ENCODE data around the gene RSPO1. TPM values are rescaled to one million over a fixed set of nuclear protein-coding genes. Genes with fewer than 3 reads are reported as not detected.
A peak's percentile ranks its signal among the peaks of the same experiment; 100 is the strongest.

RSPO1 gene
- total and polyA plus RNA-seq, 10 of the 15 experiments (the other 5 are each of a cell fraction or from before 2014, with no cell fraction given) = not detected

- Histone ChIP-seq H3K27ac (ENCODE audit: control insufficient read depth, insufficient read depth) (peak overlapping the region; percentile 93), H3K4me1 (ENCODE audit: control insufficient read depth, insufficient read depth, low read length) (peaks cover 27% of the 10 kb centered on the region), H3K9me3 (replicated peaks; ENCODE audit: control insufficient read depth, insufficient read depth, low read length) (no peaks in the 10 kb centered on the region), H3K79me2 (ENCODE audit: control insufficient read depth, insufficient read depth, low read length) (no peaks in the 10 kb centered on the region), H3K4me2 (ENCODE audit: control insufficient read depth, insufficient read depth) (peak overlapping the region; percentile 81; the same call in 1 of the 2 replicates), H3K4me3 (no peak overlapping the region), H3K36me3 (ENCODE audit: control insufficient read depth in 2 of 2, insufficient read depth in 2 of 2, low read length in 1 of 2) (no peaks in the 10 kb centered on the region), H2AFZ (ENCODE audit: control insufficient read depth, low read depth, low read length) (no peak overlapping the region), H3K9ac (ENCODE audit: control insufficient read depth, insufficient read depth, low read length) (no peak overlapping the region), H4K20me1 (ENCODE audit: control insufficient read depth, insufficient read depth) (no peaks in the 10 kb centered on the region), H3K27me3 (replicated peaks in 1 of 2; ENCODE audit: control insufficient read depth in 2 of 2, insufficient read depth in 2 of 2, low read length in 1 of 2) (no peaks in the 10 kb centered on the region)
- no peak for ATAC-seq
- CTCF ChIA-PET = interaction anchor here (0.7 to 21.1 kb wide), 8 partner anchors 13 to 220 kb away, joined by 3 to 521 read pairs (median 4); partner anchors contain the start of genes GNL2 and MEAF6
- intact Hi-C loops (cut with micrococcal nuclease; ENCODE audit: unreplicated experiment) = loop anchor here (5.0 kb wide), 1 partner anchor 205 kb away; the partner anchor contains the start of gene ZC3H12A
- SMC1A ChIA-PET (ENCODE audit: uncharacterized antibody, unreplicated experiment) = interaction anchor here (0.7 to 13.6 kb wide), 5 partner anchors 10 to 223 kb away, joined by 3 to 245 read pairs (median 9); partner anchors contain the start of gene GNL2
- in situ Hi-C loops (cut with MboI) = loop anchor here (5.0 kb wide), 2 partner anchors 70 to 220 kb away; no protein-coding TSS in a partner anchor
- POLR2A ChIA-PET = interaction anchor here (1.1 to 1.4 kb wide), 3 partner anchors 12 to 198 kb away, joined by 4 to 7 read pairs (median 6); a partner anchor contains a TSS
- BruUV-seq (replicated peaks) = no TSS peak
- WGBS (ENCODE audit: insufficient coverage, insufficient replicate concordance, low lambda C conversion rate, missing lambda C conversion rate) = 84% methylated on average over 4 of the region's 4 CpGs
- no peak for FAIRE-seq
- TF ChIP-seq SMARCA5 (IDR thresholded peaks at IDR 0.05) (no peak), HCFC1 (IDR thresholded peaks at IDR 0.05; ENCODE audit: low read length) (no peak), YY1 (IDR thresholded peaks at IDR 0.05; ENCODE audit: low read depth, low read length) (no peak), SREBF2 (IDR thresholded peaks at IDR 0.05; ENCODE audit: low read length) (no peak), SREBF1 (IDR thresholded peaks at IDR 0.05; ENCODE audit: low read length) (no peak), CBX5 (IDR thresholded peaks at IDR 0.05; ENCODE audit: low read depth) (no peak), PRDM15 (CRISPR knock-in tag; IDR thresholded peaks at IDR 0.05) (no peak), MTA2 (IDR thresholded peaks at IDR 0.05; ENCODE audit: low read depth) (no peak), SMAD1 (IDR thresholded peaks at IDR 0.05; ENCODE audit: low read depth, partially characterized antibody) (no peak), SPI1 (IDR thresholded peaks at IDR 0.05; ENCODE audit: borderline replicate concordance, insufficient read depth, low read depth, low read length) (no peak), ZNF592 (IDR thresholded peaks at IDR 0.05) (no peak), CREM (IDR thresholded peaks at IDR 0.05; ENCODE audit: low read depth) (no peak), BCL3 (IDR thresholded peaks at IDR 0.05; ENCODE audit: borderline replicate concordance, insufficient read depth, low read depth, low read length, poor library complexity, severe bottlenecking) (no peak)
- DNase-seq (ENCODE audit: low read depth, low spot score) = no peak
- RAD21 ChIA-PET (ENCODE audit: unreplicated experiment) = interaction anchor here (5.5 kb wide), 1 partner anchor 75 kb away, joined by 31 read pairs; no protein-coding TSS in a partner anchor
These were observed 42.4 kb upstream of the RSPO1 start for GRCh38 chr1:37677143-37677439.
